Measurements from ENCODE around the gene PAPPA2. TPM values are rescaled to one million over a fixed set of nuclear protein-coding genes. Genes with fewer than 3 reads are reported as not detected.

The PAPPA2 gene
- total and polyA plus RNA-seq, 2 of the 8 experiments (the other 6 are each of a cell fraction or from before 2014, with no cell fraction given), result 0.08 to 0.88 TPM

DNA sequence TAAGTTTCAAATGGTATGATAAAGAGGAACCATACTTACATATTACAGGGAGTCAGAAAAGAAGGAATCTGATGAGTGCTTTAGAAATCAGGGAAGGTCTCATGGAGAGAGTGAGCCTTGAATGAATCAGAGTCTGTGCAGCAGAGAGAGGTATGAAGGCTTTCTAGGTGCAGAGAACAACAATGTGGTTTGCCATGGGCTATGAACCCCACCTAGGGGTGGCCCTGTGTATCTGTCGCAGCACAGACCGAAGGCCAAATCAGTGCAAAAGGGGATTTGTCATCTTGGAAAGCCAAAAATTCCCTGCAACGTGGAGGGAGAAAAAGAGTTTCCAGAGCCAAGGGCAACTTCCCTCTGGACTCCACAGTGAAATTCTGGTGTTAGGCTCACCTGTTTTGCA is 3.5 kb downstream of the PAPPA2 start:
- POLR2A ChIA-PET (ENCODE audit: partially characterized antibody), result no interaction called here
- Histone ChIP-seq H3K4me2 (ENCODE audit: insufficient read depth in 1 of 2, low read depth in 2 of 2, low read length in 2 of 2) (no peak overlapping the region), H2AK5ac (ENCODE audit: low read depth, low read length) (no peak overlapping the region), H3K23ac (ENCODE audit: insufficient read length) (no peak overlapping the region), H2BK15ac (ENCODE audit: low read length) (no peak overlapping the region), H3K4me1 (replicated peaks in 1 of 4; ENCODE audit: control insufficient read depth in 3 of 4, insufficient read depth in 4 of 4, low read length in 3 of 4) (no peaks in the 10 kb centered on the region), H3K4me3 (ENCODE audit: extremely low read depth in 1 of 4, insufficient read depth in 2 of 4, low read depth in 3 of 4, low read length in 4 of 4) (no peak overlapping the region), H4K5ac (ENCODE audit: insufficient read length, low read depth, low read length) (no peak overlapping the region), H3K18ac (ENCODE audit: extremely low read depth, low read length) (no peak overlapping the region), H3K79me1 (ENCODE audit: low read depth, low read length) (no peaks in the 10 kb centered on the region), H3K23me2 (ENCODE audit: low read depth, low read length) (no peaks in the 10 kb centered on the region), H2AFZ (ENCODE audit: low read length) (no peak overlapping the region), H3K56ac (replicated peaks; ENCODE audit: insufficient read length, low read depth, low read length) (no peak overlapping the region), H2BK120ac (replicated peaks; ENCODE audit: low read depth, low read length) (no peak overlapping the region), H4K20me1 (replicated peaks in 1 of 2; ENCODE audit: control insufficient read depth in 1 of 2, insufficient read depth in 2 of 2, low read length in 2 of 2) (no peaks in the 10 kb centered on the region), H3K79me2 (ENCODE audit: control insufficient read depth in 1 of 2, insufficient read depth in 2 of 2, low read length in 2 of 2) (no peaks in the 10 kb centered on the region), H3K27me3 (replicated peaks in 1 of 4; ENCODE audit: control insufficient read depth in 3 of 4, extremely low read depth in 1 of 4, insufficient read depth in 3 of 4, low read length in 3 of 4) (no peaks in the 10 kb centered on the region), H3K27ac (ENCODE audit: low read depth, low read length) (no peak overlapping the region), H2BK12ac (ENCODE audit: low read depth, low read length) (no peak overlapping the region), H3K14ac (ENCODE audit: insufficient read length) (no peak overlapping the region), H3K9me3 (ENCODE audit: insufficient read depth in 2 of 2, low read depth in 1 of 2, low read length in 1 of 2) (no peaks in the 10 kb centered on the region), H3K4ac (replicated peaks; ENCODE audit: insufficient read length, low read depth, low read length) (no peak overlapping the region), H3K9ac (replicated peaks in 1 of 4; ENCODE audit: extremely low read depth in 1 of 4, low read depth in 3 of 4, low read length in 3 of 4) (no peak overlapping the region), H2BK20ac (ENCODE audit: low read length) (no peak overlapping the region), H4K8ac (ENCODE audit: extremely low read depth, insufficient read depth, low read length) (no peak overlapping the region), H4K91ac (replicated peaks; ENCODE audit: insufficient read length, low read length) (no peak overlapping the region), H3K36me3 (ENCODE audit: control insufficient read depth in 2 of 4, insufficient read depth in 4 of 4, low read length in 3 of 4) (no peaks in the 10 kb centered on the region), H2BK5ac (ENCODE audit: low read depth, low read length) (no peak overlapping the region)
- WGBS, 2 experiments (ENCODE audit: extremely low coverage in 1 of 2, insufficient coverage in 1 of 2, insufficient read length in 1 of 2, insufficient replicate concordance in 2 of 2, low coverage in 1 of 2, low lambda C conversion rate in 2 of 2, missing lambda C conversion rate in 1 of 2), result 49% methylated on average over 3 of the region's 3 CpGs; no CpG with 5 or more reads in 1 of the 2 experiments
- no peak for TF ChIP-seq CBX5 (IDR thresholded peaks at IDR 0.05; ENCODE audit: low read depth, low read length)
- no peak for TF ChIP-seq ATF3 (IDR thresholded peaks at IDR 0.05; ENCODE audit: insufficient read depth, low read depth, low read length)
- peak; percentile 80 to 90 (median 85) for TF ChIP-seq CTCF (IDR thresholded peaks at IDR 0.05; ENCODE audit: control extremely low read depth in 1 of 3, insufficient read depth in 1 of 3, low read depth in 1 of 3, low read length in 3 of 3)
- peak; percentile 86 to 92 for TF ChIP-seq RAD21 (IDR thresholded peaks at IDR 0.05 in 1 of 2, conservative IDR thresholded peaks at IDR 0.05 in 1 of 2; ENCODE audit: low read depth in 2 of 2, low read length in 2 of 2)
- TF ChIP-seq YY1 (IDR thresholded peaks at IDR 0.05; ENCODE audit: low read depth, low read length), result no peak
- TF ChIP-seq RXRA (IDR thresholded peaks at IDR 0.05; ENCODE audit: insufficient read depth, low read depth, low read length), result no peak
- no peak for TF ChIP-seq CREB1 (IDR thresholded peaks at IDR 0.05)
- no peak for TF ChIP-seq CBX8 (IDR thresholded peaks at IDR 0.05; ENCODE audit: borderline replicate concordance, low read depth, low read length)
- no peak for TF ChIP-seq KDM1A (IDR thresholded peaks at IDR 0.05; ENCODE audit: borderline replicate concordance, low read length)
- TF ChIP-seq SRF (IDR thresholded peaks at IDR 0.05; ENCODE audit: low read depth, low read length), result no peak
- peak; percentile 70 for FAIRE-seq
- peak in 1 of 2 experiments; percentile 19 for DNase-seq (ENCODE audit: low read depth in 1 of 2, low spot score in 2 of 2)
- CTCF ChIA-PET (ENCODE audit: partially characterized antibody), result interaction anchor here (0.5 to 3.2 kb wide), 13 partner anchors 9 to 486 kb away, joined by 3 to 14 read pairs (median 4); no protein-coding TSS in a partner anchor
